Activated T-helper 1 cell treated with Interleukin-2 at 50 U/mL for 16 hours (primary cell): ENCODE measurements around the gene GSTT2B.
"Not testable (repeated sequence)": the region's sequence is repeated elsewhere in the genome, so short reads cannot be mapped to it uniquely, and the experiment has no call there.

Experiments used
- DNase-seq: peaks from one replicate; pipeline ENCODE4 v3.0.0-alpha.2; 2020; ENCODE audit warnings: low read depth

Gene GSTT2B

GRCh38 chr22:23940166-23940565, 20.8 kb downstream of the GSTT2B start:
- not testable (repeated sequence) for DNase-seq

- DNase-seq, result no peak
These were observed 22.0 kb downstream of the GSTT2B start for GRCh38 chr22:23939017-23939357.

GRCh38 chr22:23938328-23939016, 22.5 kb downstream of the GSTT2B start:
- DNase-seq, result no peak

- no peak for DNase-seq
These were observed 34.4 kb downstream of the GSTT2B start for GRCh38 chr22:23926561-23926960.

GRCh38 chr22:23925020-23925606, 35.9 kb downstream of the GSTT2B start:
- DNase-seq, result no peak

- DNase-seq, result no peak
These were observed 38.1 kb downstream of the GSTT2B start for GRCh38 chr22:23922921-23923320.

GRCh38 chr22:23921586-23922201, 39.3 kb downstream of the GSTT2B start:
- not testable (repeated sequence) for DNase-seq

GRCh38 chr22:23920267-23920611, 40.8 kb downstream of the GSTT2B start:
- DNase-seq, result not testable (repeated sequence)

- DNase-seq, result no peak
These were observed 45.7 kb downstream of the GSTT2B start for GRCh38 chr22:23915290-23915689.

- peak; percentile 97 for DNase-seq
These were observed 47.2 kb downstream of the GSTT2B start for GRCh38 chr22:23913661-23914353.

GRCh38 chr22:23913306-23913660, 47.7 kb downstream of the GSTT2B start:
- no peak for DNase-seq

- DNase-seq, result no peak
These were observed 48.6 kb downstream of the GSTT2B start for GRCh38 chr22:23912293-23912903.

GRCh38 chr22:23911318-23911980, 49.5 kb downstream of the GSTT2B start:
- no peak for DNase-seq

GRCh38 chr22:23910496-23911190, 50.4 kb downstream of the GSTT2B start:
- DNase-seq, result no peak

- DNase-seq, result no peak
These were observed 51.6 kb downstream of the GSTT2B start for GRCh38 chr22:23909296-23909898.

GRCh38 chr22:23908587-23909205, 52.3 kb downstream of the GSTT2B start:
- DNase-seq, result no peak

GRCh38 chr22:23907423-23907822, 53.6 kb downstream of the GSTT2B start:
- DNase-seq, result not testable (repeated sequence)
